SU-DHL-6 (cell line): ENCODE data around the gene BRINP2.

Source experiments
- H2AFZ ChIP-seq: fragments of 200-600 bp; sonication (generic); 2 replicates; pipeline ENCODE4 v1.6.1; 2014; ENCODE audit warnings: low read depth, mild to moderate bottlenecking, moderate library complexity, mixed read lengths, antibody characterized with exemption, low read length; ENCODE audit not compliant: severe bottlenecking
- H3F3A ChIP-seq: fragments of 200-600 bp; shearing (Covaris generic); 2 replicates; pipeline ENCODE4 v1.6.0; 2016; ENCODE audit warnings: antibody characterized with exemption, mild to moderate bottlenecking; ENCODE audit not compliant: insufficient read depth
- H3K27ac ChIP-seq: fragments of 200-600 bp; sonication (generic); 2 replicates; pipeline ENCODE4 v1.5.1; 2016; ENCODE audit warnings: low read depth, mild to moderate bottlenecking, low read length, moderate library complexity, mixed read lengths
- H3K27me3 ChIP-seq: fragments of 200-600 bp; sonication (generic), shearing (Covaris generic); 2 replicates; pipeline ENCODE4 v1.6.0; 2014; ENCODE audit warnings: mild to moderate bottlenecking, low read length
- H3K36me3 ChIP-seq: fragments of 200-600 bp; sonication (generic); 2 replicates; pipeline ENCODE4 v1.6.1; 2014; ENCODE audit warnings: mild to moderate bottlenecking, low read length, mixed read lengths
- H3K4me2 ChIP-seq: fragments of 300-600, 200-600 bp; shearing (Covaris generic), sonication (generic); 2 replicates; pipeline ENCODE4 v1.6.0; 2014; ENCODE audit warnings: low read length, low read depth, mild to moderate bottlenecking; ENCODE audit not compliant: poor library complexity, severe bottlenecking
- H3K4me3 ChIP-seq: fragments of 200-600 bp; sonication (generic); 2 replicates; pipeline ENCODE4 v1.5.1; 2014; ENCODE audit warnings: antibody characterized with exemption, low read length, mild to moderate bottlenecking, mixed read lengths; ENCODE audit not compliant: insufficient read depth, poor library complexity, severe bottlenecking
- H3K79me2 ChIP-seq: fragments of 200-600 bp; sonication (generic); 2 replicates; pipeline ENCODE4 v1.6.1; 2014; ENCODE audit warnings: mild to moderate bottlenecking, low read length, moderate library complexity; ENCODE audit not compliant: insufficient read depth
- H3K9ac ChIP-seq: fragments of 200-600 bp; sonication (generic); 2 replicates; pipeline ENCODE4 v1.7.0; 2014; ENCODE audit warnings: mild to moderate bottlenecking, low read length
- H3K9me2 ChIP-seq: fragments of 200-600 bp; sonication (generic); replicated peaks from 2 replicates; pipeline ENCODE4 v1.6.1; 2014; ENCODE audit warnings: low read length; ENCODE audit not compliant: insufficient read depth
- H3K9me3 ChIP-seq: fragments of 200-600 bp; sonication (generic); 2 replicates; pipeline ENCODE4 v1.6.1; 2014; ENCODE audit warnings: low read length, mixed read lengths; ENCODE audit not compliant: insufficient read depth
- H4K20me1 ChIP-seq: fragments of 200-600 bp; sonication (generic); 2 replicates; pipeline ENCODE4 v1.6.1; 2014; ENCODE audit warnings: low read depth, mild to moderate bottlenecking, antibody characterized with exemption, low read length, moderate library complexity, mixed read lengths
- CTCF ChIP-seq: fragments of 200-600 bp; sonication (generic); IDR thresholded peaks from one replicate; pipeline ENCODE4 v1.5.1; 2017; ENCODE audit warnings: antibody characterized with exemption, mild to moderate bottlenecking, low read length, moderate library complexity; ENCODE audit not compliant: insufficient read depth, poor library complexity, severe bottlenecking
- EZH2phosphoT487 ChIP-seq: fragments of 200-600 bp; sonication (generic), shearing (Covaris generic); conservative IDR thresholded peaks from 2 replicates; pipeline ENCODE4 v1.6.1; 2018; ENCODE audit warnings: mild to moderate bottlenecking, antibody characterized with exemption, low read length, moderate library complexity, mixed read lengths

Gene BRINP2

GRCh38 chr1:177172272-177172671 lies 1.5 kb downstream of the BRINP2 start:
- no peak overlapping the region for H2AFZ ChIP-seq
- no peaks in the 10 kb centered on the region for H3K36me3 ChIP-seq
- no peak overlapping the region for H3K27ac ChIP-seq
- H3K4me3 ChIP-seq = no peak overlapping the region
- H3F3A ChIP-seq = no peaks in the 10 kb centered on the region
- H3K4me2 ChIP-seq = no peak overlapping the region
- H4K20me1 ChIP-seq = no peaks in the 10 kb centered on the region
- H3K79me2 ChIP-seq = no peaks in the 10 kb centered on the region
- H3K9ac ChIP-seq = no peak overlapping the region
- no peak for TF ChIP-seq CTCF
- TF ChIP-seq EZH2phosphoT487 = no peak
- H3K9me3 ChIP-seq = no peaks in the 10 kb centered on the region
- no peaks in the 10 kb centered on the region for H3K27me3 ChIP-seq
- no peaks in the 10 kb centered on the region for H3K9me2 ChIP-seq

- Histone ChIP-seq H2AFZ (no peak overlapping the region), H4K20me1 (no peaks in the 10 kb centered on the region), H3K9ac (no peak overlapping the region), H3K4me2 (no peak overlapping the region), H3K4me3 (no peak overlapping the region), H3K79me2 (no peaks in the 10 kb centered on the region), H3K36me3 (no peaks in the 10 kb centered on the region), H3K27me3 (no peaks in the 10 kb centered on the region), H3F3A (no peaks in the 10 kb centered on the region), H3K9me3 (no peaks in the 10 kb centered on the region), H3K9me2 (no peaks in the 10 kb centered on the region), H3K27ac (no peak overlapping the region)
- TF ChIP-seq EZH2phosphoT487 = no peak
- no peak for TF ChIP-seq CTCF
Observed at GRCh38 chr1:177172866-177173265, 2.1 kb downstream of the BRINP2 start.

GRCh38 chr1:177173976-177174375 lies 3.2 kb downstream of the BRINP2 start:
- H3K9ac ChIP-seq = no peak overlapping the region
- no peak overlapping the region for H3K4me3 ChIP-seq
- TF ChIP-seq CTCF = no peak
- no peak for TF ChIP-seq EZH2phosphoT487
- H3K27me3 ChIP-seq = no peaks in the 10 kb centered on the region
- no peaks in the 10 kb centered on the region for H3F3A ChIP-seq
- H3K9me2 ChIP-seq = no peaks in the 10 kb centered on the region
- no peak overlapping the region for H2AFZ ChIP-seq
- no peak overlapping the region for H3K4me2 ChIP-seq
- H3K79me2 ChIP-seq = no peaks in the 10 kb centered on the region
- H3K36me3 ChIP-seq = no peaks in the 10 kb centered on the region
- no peaks in the 10 kb centered on the region for H4K20me1 ChIP-seq
- no peaks in the 10 kb centered on the region for H3K9me3 ChIP-seq
- H3K27ac ChIP-seq = no peak overlapping the region
